ENCODE measurements around the gene USP40.

- TF ChIP-seq POLR2A (IDR thresholded peaks at IDR 0.05): no peak
- TF ChIP-seq, protein P1, sequence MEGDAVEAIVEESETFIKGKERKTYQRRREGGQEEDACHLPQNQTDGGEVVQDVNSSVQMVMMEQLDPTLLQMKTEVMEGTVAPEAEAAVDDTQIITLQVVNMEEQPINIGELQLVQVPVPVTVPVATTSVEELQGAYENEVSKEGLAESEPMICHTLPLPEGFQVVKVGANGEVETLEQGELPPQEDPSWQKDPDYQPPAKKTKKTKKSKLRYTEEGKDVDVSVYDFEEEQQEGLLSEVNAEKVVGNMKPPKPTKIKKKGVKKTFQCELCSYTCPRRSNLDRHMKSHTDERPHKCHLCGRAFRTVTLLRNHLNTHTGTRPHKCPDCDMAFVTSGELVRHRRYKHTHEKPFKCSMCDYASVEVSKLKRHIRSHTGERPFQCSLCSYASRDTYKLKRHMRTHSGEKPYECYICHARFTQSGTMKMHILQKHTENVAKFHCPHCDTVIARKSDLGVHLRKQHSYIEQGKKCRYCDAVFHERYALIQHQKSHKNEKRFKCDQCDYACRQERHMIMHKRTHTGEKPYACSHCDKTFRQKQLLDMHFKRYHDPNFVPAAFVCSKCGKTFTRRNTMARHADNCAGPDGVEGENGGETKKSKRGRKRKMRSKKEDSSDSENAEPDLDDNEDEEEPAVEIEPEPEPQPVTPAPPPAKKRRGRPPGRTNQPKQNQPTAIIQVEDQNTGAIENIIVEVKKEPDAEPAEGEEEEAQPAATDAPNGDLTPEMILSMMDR (IDR thresholded peaks at IDR 0.05): no peak
These were observed 126.3 kb downstream of the USP40 start for GRCh38 chr2:233440314-233440713.

Measured in testis (tissue), 2 donors.